DMS 273 treated with DMSO at 0.1 percent for 48 hours (cell line): Measurements from ENCODE around the gene SYCE3.
A peak's percentile ranks its signal among the peaks of the same experiment; 100 is the strongest.

Source experiments
- DNase-seq: peaks from one replicate; lab custom pipeline; 2025; lab: John Stamatoyannopoulos, UW

SYCE3 gene

GRCh38 chr22:50576070-50576469, 13.4 kb upstream of the SYCE3 start:
- peak; percentile 46 for DNase-seq

GRCh38 chr22:50575426-50575941, 12.8 kb upstream of the SYCE3 start:
- no peak for DNase-seq

- no peak for DNase-seq
Observed at GRCh38 chr22:50574383-50574755, 11.7 kb upstream of the SYCE3 start.

GRCh38 chr22:50573491-50574382, 11.0 kb upstream of the SYCE3 start:
- no peak for DNase-seq

- DNase-seq = no peak
Observed at GRCh38 chr22:50572965-50573364, 10.2 kb upstream of the SYCE3 start.

- DNase-seq = no peak
Observed at GRCh38 chr22:50571264-50572175, 8.8 kb upstream of the SYCE3 start.

GRCh38 chr22:50570861-50571260, 8.1 kb upstream of the SYCE3 start:
- no peak for DNase-seq

- DNase-seq = no peak
Observed at GRCh38 chr22:50569896-50570535, 7.3 kb upstream of the SYCE3 start.

GRCh38 chr22:50569041-50569459, 6.3 kb upstream of the SYCE3 start:
- no peak for DNase-seq

GRCh38 chr22:50568626-50569025, 5.9 kb upstream of the SYCE3 start:
- DNase-seq = no peak

- DNase-seq = no peak
Observed at GRCh38 chr22:50567721-50568252, 5.1 kb upstream of the SYCE3 start.

- no peak for DNase-seq
Observed at GRCh38 chr22:50564289-50564688, 1.6 kb upstream of the SYCE3 start.

- no peak for DNase-seq
Observed at GRCh38 chr22:50563413-50564160, 868 bp upstream of the SYCE3 start.

GRCh38 chr22:50561401-50562358, 1.0 kb downstream of the SYCE3 start:
- DNase-seq = no peak

GRCh38 chr22:50560034-50560433, 2.7 kb downstream of the SYCE3 start:
- DNase-seq = no peak

GRCh38 chr22:50556703-50557102, 6.0 kb downstream of the SYCE3 start:
- DNase-seq = no peak

GRCh38 chr22:50553310-50553709, 9.4 kb downstream of the SYCE3 start:
- no peak for DNase-seq

- DNase-seq = no peak
Observed at GRCh38 chr22:50551160-50551752, 11.5 kb downstream of the SYCE3 start.

- no peak for DNase-seq
Observed at GRCh38 chr22:50550395-50550794, 12.3 kb downstream of the SYCE3 start.
